ENCODE results near the gene CLCN6.

GRCh38 chr1:11765661-11766428 lies 40.1 kb upstream of the CLCN6 start:
- TF ChIP-seq, protein P1, sequence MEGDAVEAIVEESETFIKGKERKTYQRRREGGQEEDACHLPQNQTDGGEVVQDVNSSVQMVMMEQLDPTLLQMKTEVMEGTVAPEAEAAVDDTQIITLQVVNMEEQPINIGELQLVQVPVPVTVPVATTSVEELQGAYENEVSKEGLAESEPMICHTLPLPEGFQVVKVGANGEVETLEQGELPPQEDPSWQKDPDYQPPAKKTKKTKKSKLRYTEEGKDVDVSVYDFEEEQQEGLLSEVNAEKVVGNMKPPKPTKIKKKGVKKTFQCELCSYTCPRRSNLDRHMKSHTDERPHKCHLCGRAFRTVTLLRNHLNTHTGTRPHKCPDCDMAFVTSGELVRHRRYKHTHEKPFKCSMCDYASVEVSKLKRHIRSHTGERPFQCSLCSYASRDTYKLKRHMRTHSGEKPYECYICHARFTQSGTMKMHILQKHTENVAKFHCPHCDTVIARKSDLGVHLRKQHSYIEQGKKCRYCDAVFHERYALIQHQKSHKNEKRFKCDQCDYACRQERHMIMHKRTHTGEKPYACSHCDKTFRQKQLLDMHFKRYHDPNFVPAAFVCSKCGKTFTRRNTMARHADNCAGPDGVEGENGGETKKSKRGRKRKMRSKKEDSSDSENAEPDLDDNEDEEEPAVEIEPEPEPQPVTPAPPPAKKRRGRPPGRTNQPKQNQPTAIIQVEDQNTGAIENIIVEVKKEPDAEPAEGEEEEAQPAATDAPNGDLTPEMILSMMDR (IDR thresholded peaks at IDR 0.05; ENCODE audit: poor library complexity) = no peak
- no peak for TF ChIP-seq EZH2 (IDR thresholded peaks at IDR 0.05; ENCODE audit: borderline replicate concordance)
